K562 (cell line): ENCODE measurements around the gene PXK. TPM values are rescaled to one million over a fixed set of nuclear protein-coding genes. Genes with fewer than 3 reads are reported as not detected.

Experiments used
- ATF7 ChIP-seq: fragments of 450-650 bp; IDR thresholded peaks from 2 replicates; pipeline ENCODE4 v1.7.1; 2014; ENCODE audit warnings: mild to moderate bottlenecking, moderate library complexity
- CBX2 ChIP-seq: fragments of 200-600 bp; sonication (generic); IDR thresholded peaks from one replicate; pipeline ENCODE4 v1.6.1; 2012; ENCODE audit warnings: mild to moderate bottlenecking, low read length, inconsistent platforms; ENCODE audit not compliant: insufficient read depth, poor library complexity, severe bottlenecking
- GABPB1 ChIP-seq: sonication (generic); formaldehyde crosslinking; IDR thresholded peaks from 2 replicates; pipeline ENCODE4 v1.8.0; 2022; ENCODE audit warnings: mild to moderate bottlenecking, missing genetic modification reagents
- GTF2A2 ChIP-seq: IDR thresholded peaks from 2 replicates; pipeline ENCODE4 v1.6.1; 2016; ENCODE audit warnings: mild to moderate bottlenecking, missing genetic modification characterization, missing compliant biosample characterization
- MYC ChIP-seq, 2 experiments: fragments of 250-450 bp in 1 of 2; sonication (Bioruptor Pico) in 1 of 2; IDR thresholded peaks; 2 replicates each; pipeline versions ENCODE4 v1.5.1 to v1.6.1; 2012 to 2021; ENCODE audit warnings: low read depth in 2 of 2, borderline replicate concordance in 1 of 2, improper control_type of control experiment in 1 of 2, low read length in 1 of 2, mild to moderate bottlenecking in 1 of 2, moderate library complexity in 1 of 2
- NFIC ChIP-seq: fragments of 450-650 bp; IDR thresholded peaks from 2 replicates; pipeline ENCODE4 v1.6.1; 2017; ENCODE audit warnings: mild to moderate bottlenecking, inconsistent platforms
- NFXL1 ChIP-seq: fragments of 450-650 bp; formaldehyde crosslinking; IDR thresholded peaks from 2 replicates; pipeline ENCODE4 v1.4.0; 2021; ENCODE audit warnings: mild to moderate bottlenecking
- ZFP36 ChIP-seq: fragments of 150-350 bp; IDR thresholded peaks from 2 replicates; pipeline ENCODE4 v1.6.1; 2018; ENCODE audit warnings: low read length, low read depth; ENCODE audit not compliant: partially characterized antibody
- ZFX ChIP-seq: sonication (generic); formaldehyde crosslinking; IDR thresholded peaks from 2 replicates; pipeline ENCODE4 v1.8.0; 2022; ENCODE audit warnings: mild to moderate bottlenecking, missing genetic modification reagents, moderate library complexity
- ZMIZ1 ChIP-seq, 2 experiments: fragments of 150-350 bp in 1 of 2; IDR thresholded peaks; 2 replicates each; pipeline ENCODE4 v1.6.1; 2012 to 2016; ENCODE audit warnings: low read depth in 2 of 2, low read length in 2 of 2, mild to moderate bottlenecking in 1 of 2, moderate library complexity in 1 of 2
- polyA plus RNA-seq, 8 experiments: library from polyadenylated mRNA; depleted of rRNA in 4 of 8; stranded (reverse) in 5 of 8; unstranded in 3 of 8; fragments of >200 nt; fragmentation: Nextera tagmentation in 2 of 8; fragmentation: Illumina TruSeq in 1 of 8; extraction: Ambion mirVana in 2 of 8; extraction: Trizol in 1 of 8; gene quantifications; 2 replicates each; pipeline versions ENCODE4 v1.2.1 to v1.2.3, GENCODE V29; 2011 to 2014; ENCODE audit warnings: inconsistent platforms in 1 of 8, missing spikeins in 1 of 8
- total RNA-seq, 7 experiments: library from RNA; depleted of rRNA in 6 of 7; stranded (reverse); fragments of >200 nt in 6 of 7; fragmentation: Illumina TruSeq in 2 of 7; extraction: Trizol in 2 of 7; gene quantifications; 2 replicates each; pipeline versions ENCODE4 v1.2.1 to v1.2.3, GENCODE V29; 2011 to 2021; ENCODE audit warnings: low replicate concordance in 1 of 7
- TF ChIP-seq, protein P1 (sequence below), 2 experiments: fragments of 450-650 bp; formaldehyde crosslinking in 1 of 2; IDR thresholded peaks; 2 replicates each; pipeline versions ENCODE4 v1.4.0 to v1.6.1; 2014 to 2020; ENCODE audit warnings: mild to moderate bottlenecking in 2 of 2, borderline replicate concordance in 1 of 2, low read depth in 1 of 2

PXK gene
- total and polyA plus RNA-seq, 9 of the 15 experiments (the other 6 are each of a cell fraction or from before 2014, with no cell fraction given): 3.3 to 19.9 (median 11.3) TPM

DNA sequence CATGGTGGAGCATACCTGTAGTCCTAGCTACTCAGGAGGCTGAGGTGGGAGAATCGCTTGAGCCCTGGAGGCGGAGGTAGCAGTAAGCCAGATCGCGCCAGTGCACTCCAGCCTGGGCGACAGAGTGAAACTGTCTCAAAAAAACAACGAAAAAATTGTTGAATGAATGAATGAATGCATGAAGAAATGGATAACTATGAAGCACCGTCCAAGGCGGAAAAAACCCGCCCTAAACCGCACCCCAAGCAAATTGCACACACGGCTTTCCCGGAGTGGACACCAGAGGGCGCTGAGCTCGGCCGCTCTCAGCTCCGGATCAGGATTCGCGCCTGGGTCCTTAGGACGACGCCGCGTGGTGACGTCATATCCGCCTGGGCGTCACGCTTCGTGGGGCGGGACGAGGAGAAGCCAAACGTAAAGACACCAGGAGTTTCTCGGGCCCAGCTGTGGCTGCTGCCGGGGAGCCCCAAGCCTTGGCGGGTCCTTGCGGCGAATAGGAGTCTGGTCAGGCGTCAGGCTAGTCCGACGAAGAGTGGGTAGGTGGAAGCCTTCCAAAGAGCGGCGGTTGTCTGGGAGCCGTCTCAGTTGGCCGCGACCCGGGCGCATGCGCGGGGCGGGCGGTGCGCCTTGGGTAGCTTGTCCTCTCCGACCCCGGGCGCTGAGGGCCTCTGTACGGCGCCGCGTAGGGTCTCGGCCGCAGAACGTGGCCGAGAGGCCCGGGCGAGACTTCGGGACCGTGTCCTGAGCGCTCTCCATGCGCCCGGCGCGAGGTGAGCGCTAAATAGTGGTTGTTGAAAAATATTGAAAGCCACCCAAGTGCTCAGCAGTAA, 26.6 kb upstream of the PXK start, which contains the start of the genes HTD2 and RPP14 (continued):
- TF ChIP-seq MYC (IDR thresholded peaks at IDR 0.05; ENCODE audit: low read depth, low read length) (peak; percentile 40; the same call in 1 of the 2 replicates), MYC (CRISPR knock-in tag; IDR thresholded peaks at IDR 0.05; ENCODE audit: borderline replicate concordance, low read depth) (no peak), ATF7 (peak; percentile 99), GABPB1 (CRISPR knock-in tag) (peak; percentile 96), NFXL1 (no peak), ZFX (peak; percentile 71; the same call in 1 of the 2 replicates), ZFP36 (peak; percentile 15), NFIC (peak; percentile 56), ZMIZ1 (IDR thresholded peaks at IDR 0.05; ENCODE audit: low read depth in 2 of 2, low read length in 2 of 2) (peak in 1 of 2 experiments; percentile 11; a peak in 1 of 4 replicates), CBX2 (no peak), GTF2A2 (tag) (no peak)
- TF ChIP-seq, protein P1, sequence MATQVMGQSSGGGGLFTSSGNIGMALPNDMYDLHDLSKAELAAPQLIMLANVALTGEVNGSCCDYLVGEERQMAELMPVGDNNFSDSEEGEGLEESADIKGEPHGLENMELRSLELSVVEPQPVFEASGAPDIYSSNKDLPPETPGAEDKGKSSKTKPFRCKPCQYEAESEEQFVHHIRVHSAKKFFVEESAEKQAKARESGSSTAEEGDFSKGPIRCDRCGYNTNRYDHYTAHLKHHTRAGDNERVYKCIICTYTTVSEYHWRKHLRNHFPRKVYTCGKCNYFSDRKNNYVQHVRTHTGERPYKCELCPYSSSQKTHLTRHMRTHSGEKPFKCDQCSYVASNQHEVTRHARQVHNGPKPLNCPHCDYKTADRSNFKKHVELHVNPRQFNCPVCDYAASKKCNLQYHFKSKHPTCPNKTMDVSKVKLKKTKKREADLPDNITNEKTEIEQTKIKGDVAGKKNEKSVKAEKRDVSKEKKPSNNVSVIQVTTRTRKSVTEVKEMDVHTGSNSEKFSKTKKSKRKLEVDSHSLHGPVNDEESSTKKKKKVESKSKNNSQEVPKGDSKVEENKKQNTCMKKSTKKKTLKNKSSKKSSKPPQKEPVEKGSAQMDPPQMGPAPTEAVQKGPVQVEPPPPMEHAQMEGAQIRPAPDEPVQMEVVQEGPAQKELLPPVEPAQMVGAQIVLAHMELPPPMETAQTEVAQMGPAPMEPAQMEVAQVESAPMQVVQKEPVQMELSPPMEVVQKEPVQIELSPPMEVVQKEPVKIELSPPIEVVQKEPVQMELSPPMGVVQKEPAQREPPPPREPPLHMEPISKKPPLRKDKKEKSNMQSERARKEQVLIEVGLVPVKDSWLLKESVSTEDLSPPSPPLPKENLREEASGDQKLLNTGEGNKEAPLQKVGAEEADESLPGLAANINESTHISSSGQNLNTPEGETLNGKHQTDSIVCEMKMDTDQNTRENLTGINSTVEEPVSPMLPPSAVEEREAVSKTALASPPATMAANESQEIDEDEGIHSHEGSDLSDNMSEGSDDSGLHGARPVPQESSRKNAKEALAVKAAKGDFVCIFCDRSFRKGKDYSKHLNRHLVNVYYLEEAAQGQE (IDR thresholded peaks at IDR 0.05; ENCODE audit: borderline replicate concordance): peak; percentile 81
- TF ChIP-seq, protein P1 (CRISPR knock-in tag; IDR thresholded peaks at IDR 0.05; ENCODE audit: low read depth): no peak
